K562 (cell line): Measurements from ENCODE around the gene CNBD2. TPM values are rescaled to one million over a fixed set of nuclear protein-coding genes. Genes with fewer than 3 reads are reported as not detected.

ENCODE experiments used
- EP300 ChIP-seq: IDR thresholded peaks from 2 replicates; pipeline ENCODE4 v1.6.1; 2012; ENCODE audit warnings: low read length, improper control_type of control experiment
- MAFF ChIP-seq: IDR thresholded peaks from 2 replicates; pipeline ENCODE4 v1.6.1; 2012; ENCODE audit warnings: low read length, improper control_type of control experiment
- MYC ChIP-seq, 2 experiments: fragments of 250-450 bp in 1 of 2; sonication (Bioruptor Pico) in 1 of 2; IDR thresholded peaks; 2 replicates each; pipeline versions ENCODE4 v1.5.1 to v1.6.1; 2012 to 2021; ENCODE audit warnings: low read depth in 2 of 2, borderline replicate concordance in 1 of 2, improper control_type of control experiment in 1 of 2, low read length in 1 of 2, mild to moderate bottlenecking in 1 of 2, moderate library complexity in 1 of 2
- NELFE ChIP-seq: IDR thresholded peaks from 2 replicates; pipeline ENCODE4 v1.6.1; 2011; ENCODE audit warnings: mild to moderate bottlenecking; ENCODE audit not compliant: insufficient read depth, insufficient read length
- PHF8 ChIP-seq: fragments of 200-600 bp; sonication (generic); IDR thresholded peaks from 2 replicates; pipeline ENCODE4 v1.6.1; 2012; ENCODE audit warnings: mixed run types, mild to moderate bottlenecking, inconsistent platforms, low read length, moderate library complexity, borderline replicate concordance
- POLR2A ChIP-seq: fragments of 450-650 bp; conservative IDR thresholded peaks from 2 replicates; pipeline ENCODE4 v1.6.1; 2016
- RCOR1 ChIP-seq, 2 experiments: IDR thresholded peaks; 2 replicates each; pipeline ENCODE4 v1.6.1; 2012; ENCODE audit warnings: low read depth in 2 of 2, low read length in 2 of 2, borderline replicate concordance in 1 of 2, improper control_type of control experiment in 1 of 2
- SRSF1 ChIP-seq: fragments of 200-400 bp; formaldehyde crosslinking; IDR thresholded peaks from 2 replicates; pipeline ENCODE4 v1.6.1; 2017; ENCODE audit warnings: mild to moderate bottlenecking, low read depth, low read length, moderate library complexity
- TOE1 ChIP-seq, 2 experiments: fragments of 450-650 bp in 1 of 2; sonication (generic) in 1 of 2; formaldehyde crosslinking in 1 of 2; IDR thresholded peaks; 2 replicates each; pipeline versions ENCODE4 v1.7.1 to v1.8.0; 2016 to 2022; ENCODE audit warnings: borderline replicate concordance in 2 of 2, mild to moderate bottlenecking in 2 of 2, antibody characterized with exemption in 1 of 2, inconsistent platforms in 1 of 2, low read depth in 1 of 2, missing genetic modification reagents in 1 of 2, moderate library complexity in 1 of 2
- ZBTB17 ChIP-seq: fragments of 450-650 bp; formaldehyde crosslinking; IDR thresholded peaks from 2 replicates; pipeline ENCODE4 v1.4.0; 2020; ENCODE audit warnings: mild to moderate bottlenecking
- ZNF184 ChIP-seq: sonication (generic); formaldehyde crosslinking; IDR thresholded peaks from 2 replicates; pipeline ENCODE4 v1.5.0; 2020; ENCODE audit warnings: missing genetic modification reagents
- ZNF583 ChIP-seq: fragments of 250-450 bp; sonication (Bioruptor Pico); IDR thresholded peaks from 2 replicates; pipeline ENCODE4 v1.4.0; 2020
- ZNF696 ChIP-seq: fragments of 250-450 bp; sonication (Bioruptor Pico); conservative IDR thresholded peaks from 2 replicates; pipeline ENCODE4 v1.4.0; 2020; ENCODE audit warnings: mild to moderate bottlenecking, moderate library complexity
- polyA plus RNA-seq, 8 experiments: library from polyadenylated mRNA; depleted of rRNA in 4 of 8; stranded (reverse) in 5 of 8; unstranded in 3 of 8; fragments of >200 nt; fragmentation: Nextera tagmentation in 2 of 8; fragmentation: Illumina TruSeq in 1 of 8; extraction: Ambion mirVana in 2 of 8; extraction: Trizol in 1 of 8; gene quantifications; 2 replicates each; pipeline versions ENCODE4 v1.2.1 to v1.2.3, GENCODE V29; 2011 to 2014; ENCODE audit warnings: inconsistent platforms in 1 of 8, missing spikeins in 1 of 8
- total RNA-seq, 7 experiments: library from RNA; depleted of rRNA in 6 of 7; stranded (reverse); fragments of >200 nt in 6 of 7; fragmentation: Illumina TruSeq in 2 of 7; extraction: Trizol in 2 of 7; gene quantifications; 2 replicates each; pipeline versions ENCODE4 v1.2.1 to v1.2.3, GENCODE V29; 2011 to 2021; ENCODE audit warnings: low replicate concordance in 1 of 7
- TF ChIP-seq, protein P1 (sequence below): IDR thresholded peaks from 3 replicates; pipeline ENCODE4 v1.6.1; 2011; ENCODE audit warnings: borderline replicate concordance, mild to moderate bottlenecking, moderate library complexity; ENCODE audit not compliant: insufficient read length; ENCODE audit errors: extremely low read depth
- TF ChIP-seq, protein P2 (sequence below): fragments of 250-450 bp; sonication (Bioruptor Pico); IDR thresholded peaks from 2 replicates; pipeline ENCODE4 v1.4.0; 2020; ENCODE audit warnings: mild to moderate bottlenecking, moderate library complexity
- TF ChIP-seq, protein P3 (sequence below): IDR thresholded peaks from 2 replicates; pipeline ENCODE4 v1.6.1; 2012; ENCODE audit warnings: low read depth, low read length, improper control_type of control experiment, borderline replicate concordance
- TF ChIP-seq, protein P4 (sequence below), 2 experiments: IDR thresholded peaks; 2 replicates each; pipeline ENCODE4 v1.6.1; 2011; ENCODE audit warnings: borderline replicate concordance in 1 of 2, control low read depth in 1 of 2, low read depth in 1 of 2, low read length in 1 of 2, mild to moderate bottlenecking in 1 of 2, mixed read lengths in 1 of 2, moderate library complexity in 1 of 2; ENCODE audit not compliant: insufficient read depth in 1 of 2, insufficient read length in 1 of 2, poor library complexity in 1 of 2, severe bottlenecking in 1 of 2; ENCODE audit errors: extremely low read depth in 1 of 2

The CNBD2 gene
- total and polyA plus RNA-seq, 9 of the 15 experiments (the other 6 are each of a cell fraction or from before 2014, with no cell fraction given): 3.2 to 17.5 (median 5.3) TPM

DNA sequence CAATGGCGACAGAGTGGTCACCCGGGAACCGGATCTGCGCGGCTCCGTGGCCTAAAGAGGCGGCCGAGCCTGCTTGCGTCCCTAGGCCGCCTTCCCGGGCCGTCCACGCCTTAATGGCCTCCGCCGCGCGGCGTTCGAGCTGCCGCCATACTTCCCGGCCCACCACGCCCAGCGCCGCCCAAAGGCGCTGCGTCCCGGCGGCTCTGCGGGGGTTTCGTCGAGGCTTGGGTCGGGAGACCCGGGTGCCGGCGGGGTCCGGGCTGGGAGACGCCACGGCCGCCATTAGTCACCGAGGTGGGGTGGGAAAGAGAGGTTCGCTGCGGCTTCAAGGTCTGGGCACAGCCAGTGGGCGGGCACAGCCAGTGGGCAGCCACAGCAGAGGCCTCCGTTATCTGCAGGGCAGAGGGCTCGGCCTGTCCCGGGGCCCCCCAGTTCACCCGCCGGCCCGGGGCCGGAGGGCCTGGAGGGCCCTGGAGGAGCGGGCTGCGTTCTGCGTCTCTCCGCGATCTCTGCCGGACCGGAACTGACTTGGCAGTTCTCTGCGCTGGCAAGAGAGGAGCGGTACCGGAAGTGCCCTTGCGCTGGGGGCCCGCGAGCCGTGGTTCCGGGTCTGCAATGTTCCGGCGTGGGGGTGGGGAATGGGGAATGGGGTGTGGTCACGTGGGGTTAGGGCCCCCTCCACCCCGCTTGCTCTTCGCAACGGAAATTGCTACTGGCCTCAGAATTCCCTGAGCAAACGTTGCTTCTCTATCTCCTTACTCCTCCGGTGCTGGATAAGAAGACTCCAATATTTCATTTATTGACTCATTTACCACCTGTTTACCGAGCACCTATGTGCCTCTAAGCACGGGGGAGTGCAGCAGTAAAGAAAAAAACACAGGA lies 82.3 kb downstream of the CNBD2 start (continued):
- TF ChIP-seq, protein P1, sequence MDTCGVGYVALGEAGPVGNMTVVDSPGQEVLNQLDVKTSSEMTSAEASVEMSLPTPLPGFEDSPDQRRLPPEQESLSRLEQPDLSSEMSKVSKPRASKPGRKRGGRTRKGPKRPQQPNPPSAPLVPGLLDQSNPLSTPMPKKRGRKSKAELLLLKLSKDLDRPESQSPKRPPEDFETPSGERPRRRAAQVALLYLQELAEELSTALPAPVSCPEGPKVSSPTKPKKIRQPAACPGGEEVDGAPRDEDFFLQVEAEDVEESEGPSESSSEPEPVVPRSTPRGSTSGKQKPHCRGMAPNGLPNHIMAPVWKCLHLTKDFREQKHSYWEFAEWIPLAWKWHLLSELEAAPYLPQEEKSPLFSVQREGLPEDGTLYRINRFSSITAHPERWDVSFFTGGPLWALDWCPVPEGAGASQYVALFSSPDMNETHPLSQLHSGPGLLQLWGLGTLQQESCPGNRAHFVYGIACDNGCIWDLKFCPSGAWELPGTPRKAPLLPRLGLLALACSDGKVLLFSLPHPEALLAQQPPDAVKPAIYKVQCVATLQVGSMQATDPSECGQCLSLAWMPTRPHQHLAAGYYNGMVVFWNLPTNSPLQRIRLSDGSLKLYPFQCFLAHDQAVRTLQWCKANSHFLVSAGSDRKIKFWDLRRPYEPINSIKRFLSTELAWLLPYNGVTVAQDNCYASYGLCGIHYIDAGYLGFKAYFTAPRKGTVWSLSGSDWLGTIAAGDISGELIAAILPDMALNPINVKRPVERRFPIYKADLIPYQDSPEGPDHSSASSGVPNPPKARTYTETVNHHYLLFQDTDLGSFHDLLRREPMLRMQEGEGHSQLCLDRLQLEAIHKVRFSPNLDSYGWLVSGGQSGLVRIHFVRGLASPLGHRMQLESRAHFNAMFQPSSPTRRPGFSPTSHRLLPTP: no peak
- TF ChIP-seq, protein P2, sequence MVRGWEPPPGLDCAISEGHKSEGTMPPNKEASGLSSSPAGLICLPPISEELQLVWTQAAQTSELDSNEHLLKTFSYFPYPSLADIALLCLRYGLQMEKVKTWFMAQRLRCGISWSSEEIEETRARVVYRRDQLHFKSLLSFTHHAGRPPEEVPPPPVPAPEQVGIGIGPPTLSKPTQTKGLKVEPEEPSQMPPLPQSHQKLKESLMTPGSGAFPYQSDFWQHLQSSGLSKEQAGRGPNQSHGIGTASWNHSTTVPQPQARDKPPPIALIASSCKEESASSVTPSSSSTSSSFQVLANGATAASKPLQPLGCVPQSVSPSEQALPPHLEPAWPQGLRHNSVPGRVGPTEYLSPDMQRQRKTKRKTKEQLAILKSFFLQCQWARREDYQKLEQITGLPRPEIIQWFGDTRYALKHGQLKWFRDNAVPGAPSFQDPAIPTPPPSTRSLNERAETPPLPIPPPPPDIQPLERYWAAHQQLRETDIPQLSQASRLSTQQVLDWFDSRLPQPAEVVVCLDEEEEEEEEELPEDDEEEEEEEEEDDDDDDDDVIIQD (CRISPR knock-in tag): no peak
- no peak for TF ChIP-seq NELFE
- no peak for TF ChIP-seq ZNF696 (CRISPR knock-in tag)
- TF ChIP-seq PHF8: peak; percentile 82; the same call in 1 of the 2 replicates
- peak; percentile 97 for TF ChIP-seq POLR2A
- no peak for TF ChIP-seq ZNF583 (CRISPR knock-in tag)
- peak; percentile 76 for TF ChIP-seq EP300
- TF ChIP-seq ZBTB17 (CRISPR knock-in tag): no peak
- TF ChIP-seq ZNF184 (CRISPR knock-in tag): no peak
- TF ChIP-seq, protein P3, sequence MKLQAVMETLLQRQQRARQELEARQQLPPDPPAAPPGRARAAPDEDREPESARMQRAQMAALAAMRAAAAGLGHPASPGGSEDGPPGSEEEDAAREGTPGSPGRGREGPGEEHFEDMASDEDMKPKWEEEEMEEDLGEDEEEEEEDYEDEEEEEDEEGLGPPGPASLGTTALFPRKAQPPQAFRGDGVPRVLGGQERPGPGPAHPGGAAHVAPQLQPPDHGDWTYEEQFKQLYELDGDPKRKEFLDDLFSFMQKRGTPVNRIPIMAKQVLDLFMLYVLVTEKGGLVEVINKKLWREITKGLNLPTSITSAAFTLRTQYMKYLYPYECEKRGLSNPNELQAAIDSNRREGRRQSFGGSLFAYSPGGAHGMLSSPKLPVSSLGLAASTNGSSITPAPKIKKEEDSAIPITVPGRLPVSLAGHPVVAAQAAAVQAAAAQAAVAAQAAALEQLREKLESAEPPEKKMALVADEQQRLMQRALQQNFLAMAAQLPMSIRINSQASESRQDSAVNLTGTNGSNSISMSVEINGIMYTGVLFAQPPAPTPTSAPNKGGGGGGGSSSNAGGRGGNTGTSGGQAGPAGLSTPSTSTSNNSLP: 0 out of 2 replicates have a peak, but pooled peaks have one; percentile 44
- TF ChIP-seq, protein P4, sequence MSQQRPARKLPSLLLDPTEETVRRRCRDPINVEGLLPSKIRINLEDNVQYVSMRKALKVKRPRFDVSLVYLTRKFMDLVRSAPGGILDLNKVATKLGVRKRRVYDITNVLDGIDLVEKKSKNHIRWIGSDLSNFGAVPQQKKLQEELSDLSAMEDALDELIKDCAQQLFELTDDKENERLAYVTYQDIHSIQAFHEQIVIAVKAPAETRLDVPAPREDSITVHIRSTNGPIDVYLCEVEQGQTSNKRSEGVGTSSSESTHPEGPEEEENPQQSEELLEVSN (IDR thresholded peaks at IDR 0.05; ENCODE audit: borderline replicate concordance in 1 of 2, extremely low read depth in 1 of 2, insufficient read depth in 1 of 2, insufficient read length in 1 of 2, low read depth in 1 of 2, low read length in 1 of 2, poor library complexity in 1 of 2, severe bottlenecking in 1 of 2): peak in 1 of 2 experiments; percentile 16
- TF ChIP-seq TOE1 (IDR thresholded peaks at IDR 0.05; ENCODE audit: borderline replicate concordance): peak; percentile 90
- no peak for TF ChIP-seq TOE1 (CRISPR knock-in tag; IDR thresholded peaks at IDR 0.05; ENCODE audit: borderline replicate concordance, low read depth)
- peak in 1 of 2 experiments; percentile 69; a peak in 2 of 4 replicates for TF ChIP-seq RCOR1 (IDR thresholded peaks at IDR 0.05; ENCODE audit: borderline replicate concordance in 1 of 2, low read depth in 2 of 2, low read length in 2 of 2)
- peak; percentile 49; the same call in 1 of the 2 replicates for TF ChIP-seq MAFF
- TF ChIP-seq MYC (IDR thresholded peaks at IDR 0.05; ENCODE audit: low read depth, low read length): peak; percentile 35; the same call in 1 of the 2 replicates
- peak; percentile 72; the same call in 1 of the 2 replicates for TF ChIP-seq MYC (CRISPR knock-in tag; IDR thresholded peaks at IDR 0.05; ENCODE audit: borderline replicate concordance, low read depth)
- peak; percentile 87; the same call in 1 of the 2 replicates for TF ChIP-seq SRSF1
